HepG2 (cell line): Measurements from ENCODE around the gene MDH2. TPM values are rescaled to one million over a fixed set of nuclear protein-coding genes. Genes with fewer than 3 reads are reported as not detected.

ENCODE experiments used
- ATAC-seq: fragments of 200-7000 bp; cut with Tn5 transposase; 3 replicates; pipeline ENCODE4 v1.9.1; 2020; ENCODE audit warnings: mild to moderate bottlenecking, moderate library complexity
- BruUV-seq: library from RNA; stranded (reverse); fragments of 400-500 nt; replicated peaks from 2 replicates; lab custom pipeline; 2021; lab: Mats Ljungman, UMichigan
- CTCF ChIA-PET: fragments of 300-600 bp; formaldehyde crosslinking; extraction: SDS; loops from one replicate; lab custom pipeline; 2021; ENCODE audit warnings: low total read pairs, inconsistent platforms, low intra/inter-chr PET ratio; lab: Yijun Ruan, JAX
- POLR2A ChIA-PET: fragments of 350-600 bp; sonication (Branson Sonifier 250); formaldehyde crosslinking; loops from one replicate; lab custom pipeline; 2020; ENCODE audit warnings: antibody characterized with exemption, inconsistent platforms; lab: Yijun Ruan, JAX
- DNase-seq: peaks from one replicate; pipeline ENCODE4 v3.0.0-alpha.2; 2015; ENCODE audit warnings: low spot score
- FAIRE-seq: peaks from 3 replicates; lab custom pipeline; 2011; peaks lifted over from hg19 to GRCh38; lab: Jason Lieb, UNC
- H2AFZ ChIP-seq: one replicate; pipeline ENCODE4 v1.6.1; 2011; ENCODE audit warnings: low read length, inconsistent platforms
- H3K27ac ChIP-seq: fragments of 300-600 bp; 3 replicates; pipeline ENCODE4 v1.8.0; 2011; ENCODE audit warnings: mixed run types, mild to moderate bottlenecking, mixed read lengths, low read length, inconsistent platforms; ENCODE audit not compliant: insufficient read depth; ENCODE audit errors: extremely low read length
- H3K27me3 ChIP-seq, 2 experiments: fragments of 200-600 bp in 1 of 2; 2 replicates in 1 of 2; 3 replicates in 1 of 2; pipeline versions ENCODE4 v1.6.0 to v1.8.0; 2011; ENCODE audit warnings: low read length in 2 of 2, mild to moderate bottlenecking in 2 of 2, moderate library complexity in 2 of 2, inconsistent platforms in 1 of 2; ENCODE audit not compliant: insufficient read depth in 2 of 2, control insufficient read depth in 1 of 2
- H3K36me3 ChIP-seq, 2 experiments: fragments of 200-600 bp in 1 of 2; replicated peaks in 1 of 2; 2 replicates in 1 of 2; 3 replicates in 1 of 2; pipeline versions ENCODE4 v1.5.1 to v1.8.0; 2011; ENCODE audit warnings: low read length in 2 of 2, inconsistent platforms in 1 of 2; ENCODE audit not compliant: insufficient read depth in 2 of 2, control insufficient read depth in 1 of 2
- H3K4me1 ChIP-seq: 2 replicates; pipeline ENCODE4 v1.5.1; 2012; ENCODE audit warnings: low read length, inconsistent platforms; ENCODE audit not compliant: insufficient read depth
- H3K4me2 ChIP-seq: 2 replicates; pipeline ENCODE4 v1.6.0; 2011; ENCODE audit warnings: low read depth, low read length, inconsistent platforms
- H3K4me3 ChIP-seq, 3 experiments: fragments of 200-600 bp in 1 of 3; sonication (generic), shearing (Covaris generic) in 1 of 3; replicated peaks in 1 of 3; 2 replicates each; pipeline ENCODE4 v1.5.1; 2011 to 2016; ENCODE audit warnings: low read length in 3 of 3, inconsistent platforms in 2 of 3, low read depth in 2 of 3, mild to moderate bottlenecking in 2 of 3, control low read depth in 1 of 3, mixed read lengths in 1 of 3; ENCODE audit not compliant: insufficient read depth in 1 of 3
- H3K79me2 ChIP-seq: one replicate; pipeline ENCODE4 v1.6.1; 2011; ENCODE audit warnings: low read length, inconsistent platforms; ENCODE audit not compliant: insufficient read depth
- H3K9ac ChIP-seq: 2 replicates; pipeline ENCODE4 v1.6.0; 2011; ENCODE audit warnings: mild to moderate bottlenecking, low read depth, low read length, inconsistent platforms; ENCODE audit not compliant: insufficient read depth
- H3K9me3 ChIP-seq: 2 replicates; pipeline ENCODE4 v1.5.1; 2012; ENCODE audit warnings: mild to moderate bottlenecking, low read length
- H4K20me1 ChIP-seq: 2 replicates; pipeline ENCODE4 v1.6.0; 2011; ENCODE audit warnings: inconsistent platforms, mild to moderate bottlenecking, low read length, moderate library complexity; ENCODE audit not compliant: insufficient read depth
- ATF5 ChIP-seq: sonication (generic); formaldehyde crosslinking; IDR thresholded peaks from 2 replicates; pipeline ENCODE4 v1.4.0; 2020; ENCODE audit warnings: mild to moderate bottlenecking, low read depth, missing genetic modification reagents
- GZF1 ChIP-seq: sonication (generic); formaldehyde crosslinking; IDR thresholded peaks from 2 replicates; pipeline ENCODE4 v1.5.1; 2020; ENCODE audit warnings: mild to moderate bottlenecking, missing genetic modification reagents
- HMGA1 ChIP-seq: sonication (generic); formaldehyde crosslinking; conservative IDR thresholded peaks from 2 replicates; pipeline ENCODE4 v1.4.0; 2020; ENCODE audit warnings: missing genetic modification reagents
- KDM3A ChIP-seq: IDR thresholded peaks from 2 replicates; pipeline ENCODE4 v1.6.1; 2018; ENCODE audit warnings: low read depth, missing compliant biosample characterization
- KLF13 ChIP-seq: sonication (generic); formaldehyde crosslinking; IDR thresholded peaks from 2 replicates; pipeline ENCODE4 v1.4.0; 2020; ENCODE audit warnings: mild to moderate bottlenecking, missing genetic modification reagents
- NPAS2 ChIP-seq: sonication (generic); formaldehyde crosslinking; IDR thresholded peaks from 2 replicates; pipeline ENCODE4 v1.8.0; 2022; ENCODE audit warnings: mild to moderate bottlenecking, missing genetic modification reagents, borderline replicate concordance
- NR2F2 ChIP-seq: IDR thresholded peaks from 2 replicates; pipeline ENCODE4 v1.6.1; 2012; ENCODE audit warnings: low read depth, inconsistent platforms, borderline replicate concordance
- PATZ1 ChIP-seq: sonication (generic); formaldehyde crosslinking; IDR thresholded peaks from 2 replicates; pipeline ENCODE4 v1.4.0; 2020; ENCODE audit warnings: missing genetic modification reagents
- WGBS: methylation state at CpG from one replicate; pipeline ENCODE4 v1.1.6; 2017; ENCODE audit warnings: low lambda C conversion rate; 5-methylcytosine and 5-hydroxymethylcytosine counted together
- in situ Hi-C: cut with HindIII; loops from 2 replicates; pipeline ENCODE4 v1.10.0; 2017; ENCODE audit warnings: low pct_unique_long_range_greater_than_20kb; ENCODE audit not compliant: extremely low pct_ligation_motif_present
- intact Hi-C: fragments of 100-400 bp; cut with micrococcal nuclease; formaldehyde crosslinking; loops from one replicate; pipeline ENCODE4 v1.10.0; 2022; ENCODE audit not compliant: unreplicated experiment
- polyA plus RNA-seq, 8 experiments: library from polyadenylated mRNA; depleted of rRNA in 3 of 8; stranded (reverse) in 7 of 8; unstranded in 1 of 8; fragments of >200 nt; fragmentation: Illumina TruSeq in 4 of 8; extraction: Trizol in 4 of 8; gene quantifications; 2 replicates each; pipeline versions ENCODE4 v1.2.1 to v1.2.3, GENCODE V29; 2011 to 2016; ENCODE audit warnings: low read depth in 4 of 8, missing spikeins in 1 of 8, mixed read lengths in 1 of 8; ENCODE audit not compliant: insufficient read depth in 1 of 8
- total RNA-seq, 5 experiments: library from RNA; depleted of rRNA; stranded (reverse); fragments of >200 nt; fragmentation: Illumina TruSeq; extraction: Trizol; gene quantifications; 2 replicates each; pipeline ENCODE4 v1.2.3, GENCODE V29; 2016; ENCODE audit warnings: low read depth in 1 of 5

The MDH2 gene
- total and polyA plus RNA-seq, 2 of the 13 experiments (the other 11 are each of a cell fraction or from before 2014, with no cell fraction given): 81.4 to 90.3 TPM

- 63% methylated on average over 3 of the region's 6 CpGs for WGBS
- Histone ChIP-seq H3K4me3 (no peak overlapping the region), H3K9me3 (no peaks in the 10 kb centered on the region), H3K4me1 (peaks cover 76% of the 10 kb centered on the region), H4K20me1 (no peaks in the 10 kb centered on the region), H3K27ac (no peak overlapping the region), H3K79me2 (peaks cover 63% of the 10 kb centered on the region), H3K27me3 (no peaks in the 10 kb centered on the region; a peak in 1 of 5 replicates), H3K9ac (no peak overlapping the region), H3K4me2 (no peak overlapping the region), H2AFZ (no peak overlapping the region), H3K36me3 (peaks cover 19 to 73% of the 10 kb centered on the region in 2 experiments)
- intact Hi-C loops (no loop called here), in situ Hi-C loops (no loop called here)
- BruUV-seq: no TSS peak
- FAIRE-seq (no peak), ATAC-seq (no peak), DNase-seq (no peak)
- TF ChIP-seq PATZ1 (no peak), HMGA1 (CRISPR knock-in tag) (no peak), KDM3A (CRISPR knock-in tag) (no peak), NR2F2 (no peak), ATF5 (CRISPR knock-in tag) (no peak), NPAS2 (CRISPR knock-in tag) (no peak), GZF1 (no peak), KLF13 (CRISPR knock-in tag) (no peak)
- ChIA-PET CTCF (no interaction called here), POLR2A (interaction anchor here (0.6 to 1.3 kb wide), 3 partner anchors 14 to 113 kb away, joined by 3 read pairs; no protein-coding TSS in a partner anchor)
Measured at GRCh38 chr7:76053461-76053860, 5.6 kb downstream of the MDH2 start.
